ENCODE measurements around the gene SNX18. TPM values are rescaled to one million over a fixed set of nuclear protein-coding genes. Genes with fewer than 3 reads are reported as not detected.
"Not testable (repeated sequence)": the region's sequence is repeated elsewhere in the genome, so short reads cannot be mapped to it uniquely, and the experiment has no call there.

Gene SNX18, protein sequence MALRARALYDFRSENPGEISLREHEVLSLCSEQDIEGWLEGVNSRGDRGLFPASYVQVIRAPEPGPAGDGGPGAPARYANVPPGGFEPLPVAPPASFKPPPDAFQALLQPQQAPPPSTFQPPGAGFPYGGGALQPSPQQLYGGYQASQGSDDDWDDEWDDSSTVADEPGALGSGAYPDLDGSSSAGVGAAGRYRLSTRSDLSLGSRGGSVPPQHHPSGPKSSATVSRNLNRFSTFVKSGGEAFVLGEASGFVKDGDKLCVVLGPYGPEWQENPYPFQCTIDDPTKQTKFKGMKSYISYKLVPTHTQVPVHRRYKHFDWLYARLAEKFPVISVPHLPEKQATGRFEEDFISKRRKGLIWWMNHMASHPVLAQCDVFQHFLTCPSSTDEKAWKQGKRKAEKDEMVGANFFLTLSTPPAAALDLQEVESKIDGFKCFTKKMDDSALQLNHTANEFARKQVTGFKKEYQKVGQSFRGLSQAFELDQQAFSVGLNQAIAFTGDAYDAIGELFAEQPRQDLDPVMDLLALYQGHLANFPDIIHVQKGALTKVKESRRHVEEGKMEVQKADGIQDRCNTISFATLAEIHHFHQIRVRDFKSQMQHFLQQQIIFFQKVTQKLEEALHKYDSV
- total RNA-seq: 83.6 TPM

GRCh38 chr5:54517512-54518145 lies at the start of gene SNX18:
TSS of gene SNX18 (plus strand) at chr5:54517759. CDS start at chr5:54517953, 194 bp downstream.
- Histone ChIP-seq H3K9me3 (ENCODE audit: low read depth, low read length) (no peaks in the 10 kb centered on the region), H3K4me1 (ENCODE audit: insufficient read depth, low read length) (peaks cover 43% of the 10 kb centered on the region), H3K4me3 (ENCODE audit: low read length) (peak within 1 kb of the TSS; percentile 98), H3K27me3 (ENCODE audit: insufficient read depth, low read length) (peaks cover 3% of the 10 kb centered on the region)

- Histone ChIP-seq H3K27me3 (ENCODE audit: insufficient read depth, low read length) (peaks cover 2% of the 10 kb centered on the region), H3K9me3 (ENCODE audit: low read depth, low read length) (no peaks in the 10 kb centered on the region), H3K4me1 (ENCODE audit: insufficient read depth, low read length) (no peaks in the 10 kb centered on the region), H3K4me3 (ENCODE audit: low read length) (no peak overlapping the region)
These were observed 47.9 kb upstream of the SNX18 start for GRCh38 chr5:54469622-54470021.

- Histone ChIP-seq H3K4me1 (ENCODE audit: insufficient read depth, low read length) (no peaks in the 10 kb centered on the region), H3K4me3 (ENCODE audit: low read length) (no peak overlapping the region), H3K27me3 (ENCODE audit: insufficient read depth, low read length) (peaks cover 2% of the 10 kb centered on the region)
These were observed 47.4 kb upstream of the SNX18 start for GRCh38 chr5:54470128-54470527.

GRCh38 chr5:54470677-54471076 lies 46.9 kb upstream of the SNX18 start:
- peaks cover 2% of the 10 kb centered on the region for H3K27me3 ChIP-seq (ENCODE audit: insufficient read depth, low read length)
- no peaks in the 10 kb centered on the region for H3K9me3 ChIP-seq (ENCODE audit: low read depth, low read length)
- H3K4me1 ChIP-seq (ENCODE audit: insufficient read depth, low read length): no peaks in the 10 kb centered on the region
- no peak overlapping the region for H3K4me3 ChIP-seq (ENCODE audit: low read length)

More at GRCh38 chr5:54470128-54470527, 47.4 kb upstream of the SNX18 start:
- H3K9me3 ChIP-seq (ENCODE audit: low read depth, low read length): no peaks in the 10 kb centered on the region

- Histone ChIP-seq H3K27me3 (ENCODE audit: insufficient read depth, low read length) (peaks cover 2% of the 10 kb centered on the region), H3K9me3 (ENCODE audit: low read depth, low read length) (no peaks in the 10 kb centered on the region), H3K4me1 (ENCODE audit: insufficient read depth, low read length) (no peaks in the 10 kb centered on the region), H3K4me3 (ENCODE audit: low read length) (no peak overlapping the region)
These were observed 46.2 kb upstream of the SNX18 start for GRCh38 chr5:54471398-54471797.

- no peaks in the 10 kb centered on the region for H3K4me1 ChIP-seq (ENCODE audit: insufficient read depth, low read length)
- no peak overlapping the region for H3K4me3 ChIP-seq (ENCODE audit: low read length)
- peaks cover 3% of the 10 kb centered on the region for H3K27me3 ChIP-seq (ENCODE audit: insufficient read depth, low read length)
- no peaks in the 10 kb centered on the region for H3K9me3 ChIP-seq (ENCODE audit: low read depth, low read length)
These were observed 40.9 kb upstream of the SNX18 start for GRCh38 chr5:54476682-54477081.

DNA sequence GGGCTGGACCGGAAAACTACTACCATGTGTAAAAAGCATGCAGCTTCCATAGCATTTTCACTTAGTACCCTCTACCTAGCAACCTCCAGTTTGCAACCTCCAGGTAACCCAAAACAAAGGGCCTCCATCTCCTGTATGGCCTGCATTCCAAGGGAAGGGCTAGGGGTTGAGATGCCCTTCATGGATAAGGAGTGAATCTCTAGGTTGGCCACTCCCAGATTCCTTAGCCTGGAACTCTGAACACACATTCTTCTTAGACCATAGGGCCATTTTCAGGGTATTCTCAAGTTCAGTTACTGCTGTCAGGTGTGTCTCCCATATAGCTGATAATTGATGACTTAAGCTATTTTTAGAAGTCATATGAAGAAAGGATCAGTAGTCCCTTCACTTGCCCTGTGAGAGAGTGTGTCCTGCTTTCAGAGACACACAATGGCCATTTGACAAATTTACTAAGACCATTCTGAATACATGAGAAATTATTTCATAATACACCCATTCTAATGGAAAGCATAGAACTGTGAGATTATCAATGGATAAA lies 39.5 kb upstream of the SNX18 start:
- H3K27me3 ChIP-seq (ENCODE audit: insufficient read depth, low read length): peaks cover 3% of the 10 kb centered on the region
- no peaks in the 10 kb centered on the region for H3K4me1 ChIP-seq (ENCODE audit: insufficient read depth, low read length)
- H3K4me3 ChIP-seq (ENCODE audit: low read length): no peak overlapping the region
- no peaks in the 10 kb centered on the region for H3K9me3 ChIP-seq (ENCODE audit: low read depth, low read length)

GRCh38 chr5:54480296-54480695 lies 37.3 kb upstream of the SNX18 start:
- no peaks in the 10 kb centered on the region for H3K9me3 ChIP-seq (ENCODE audit: low read depth, low read length)
- peaks cover 3% of the 10 kb centered on the region for H3K27me3 ChIP-seq (ENCODE audit: insufficient read depth, low read length)
- no peak overlapping the region for H3K4me3 ChIP-seq (ENCODE audit: low read length)
- H3K4me1 ChIP-seq (ENCODE audit: insufficient read depth, low read length): no peaks in the 10 kb centered on the region

DNA sequence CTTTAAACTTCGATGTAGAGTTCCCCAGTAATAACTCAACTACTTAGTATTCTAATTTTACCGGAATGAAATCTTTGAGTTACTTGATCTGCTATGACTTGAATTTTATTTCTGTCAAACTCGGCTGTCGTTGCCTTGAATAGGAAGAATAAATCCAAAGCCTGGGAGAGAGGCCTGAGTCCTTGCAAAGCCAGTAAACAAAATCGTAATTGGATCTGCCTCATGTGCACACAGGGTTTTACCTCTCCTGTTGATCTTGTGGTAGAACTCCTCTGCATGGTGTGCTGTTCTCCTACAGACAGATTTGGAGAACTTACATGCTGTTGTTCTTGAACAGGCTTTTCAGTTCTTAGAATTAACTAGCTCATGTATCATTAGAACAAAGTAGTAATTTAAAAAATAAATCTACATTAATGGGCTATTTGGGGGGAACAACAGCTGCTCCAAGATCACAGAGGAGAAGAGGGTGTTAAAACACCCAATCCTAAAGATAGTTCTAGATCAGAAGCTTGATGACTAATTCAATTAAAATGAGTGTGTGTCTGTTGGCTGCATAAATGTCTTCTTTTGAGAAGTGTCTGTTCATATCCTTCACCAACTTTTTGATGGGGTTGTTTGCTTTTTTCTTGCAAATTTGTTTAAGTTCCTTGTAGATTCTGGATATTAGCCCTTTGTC lies 33.2 kb upstream of the SNX18 start:
- H3K4me3 ChIP-seq (ENCODE audit: low read length): no peak overlapping the region
- H3K4me1 ChIP-seq (ENCODE audit: insufficient read depth, low read length): no peaks in the 10 kb centered on the region
- no peaks in the 10 kb centered on the region for H3K27me3 ChIP-seq (ENCODE audit: insufficient read depth, low read length)
- no peaks in the 10 kb centered on the region for H3K9me3 ChIP-seq (ENCODE audit: low read depth, low read length)

DNA sequence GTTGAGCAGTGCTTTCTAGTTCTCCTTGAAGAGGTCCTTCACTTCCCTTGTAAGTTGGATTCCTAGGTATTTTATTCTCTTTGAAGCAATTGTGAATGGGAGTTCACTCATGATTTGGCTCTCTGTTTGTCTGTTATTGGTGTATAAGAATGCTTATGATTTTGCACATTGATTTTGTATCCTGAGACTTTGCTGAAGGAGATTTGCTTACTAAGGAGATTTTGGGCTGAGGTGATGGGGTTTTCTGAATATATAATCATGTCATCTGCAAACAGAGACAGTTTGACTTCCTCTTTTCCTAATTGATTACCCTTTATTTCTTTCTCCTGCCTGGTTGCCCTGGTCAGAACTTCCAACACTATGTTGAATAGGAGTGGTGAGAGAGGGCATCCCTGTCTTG lies 31.9 kb upstream of the SNX18 start:
- H3K9me3 ChIP-seq (ENCODE audit: low read depth, low read length); H3K4me1 ChIP-seq (ENCODE audit: insufficient read depth, low read length); H3K4me3 ChIP-seq (ENCODE audit: low read length); H3K27me3 ChIP-seq (ENCODE audit: insufficient read depth, low read length): not testable (repeated sequence)

DNA sequence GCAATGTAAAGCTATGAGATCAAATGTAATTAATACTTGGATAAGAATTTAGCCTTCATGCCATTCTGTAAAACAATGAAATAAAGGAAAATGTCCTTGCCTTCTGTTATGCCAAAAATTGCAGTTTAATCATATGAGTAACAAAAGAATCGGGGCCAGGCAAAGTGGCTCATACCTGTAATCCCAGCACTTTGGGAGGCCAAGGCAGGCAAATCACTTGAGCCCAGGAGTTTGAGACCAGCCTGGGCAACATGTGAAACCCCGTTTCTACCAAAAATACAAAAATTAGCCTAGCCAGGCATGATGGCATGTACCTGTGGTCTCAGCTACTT lies 27.9 kb upstream of the SNX18 start:
- H3K4me1 ChIP-seq (ENCODE audit: insufficient read depth, low read length); H3K9me3 ChIP-seq (ENCODE audit: low read depth, low read length); H3K27me3 ChIP-seq (ENCODE audit: insufficient read depth, low read length); H3K4me3 ChIP-seq (ENCODE audit: low read length): not testable (repeated sequence)

DNA sequence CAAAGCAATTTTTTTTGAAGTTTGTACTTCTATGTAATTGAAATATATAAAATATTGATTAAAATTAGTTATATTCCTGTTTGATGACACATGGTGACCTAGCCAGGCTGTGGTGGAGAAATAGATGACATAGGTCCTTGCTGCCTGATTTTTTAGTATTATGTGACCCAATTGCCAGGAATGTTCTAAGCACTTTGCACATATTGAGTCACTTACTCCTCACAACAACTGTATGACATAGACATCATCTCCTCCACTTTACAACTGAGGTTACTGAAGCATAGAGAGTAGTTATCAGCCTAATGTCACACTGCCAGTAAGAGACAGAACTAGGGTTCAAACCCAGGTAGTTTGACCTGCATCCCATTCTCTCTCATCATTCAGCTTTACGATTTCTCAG lies 26.2 kb upstream of the SNX18 start:
- no peaks in the 10 kb centered on the region for H3K4me1 ChIP-seq (ENCODE audit: insufficient read depth, low read length)
- H3K27me3 ChIP-seq (ENCODE audit: insufficient read depth, low read length): no peaks in the 10 kb centered on the region
- no peak overlapping the region for H3K4me3 ChIP-seq (ENCODE audit: low read length)
- H3K9me3 ChIP-seq (ENCODE audit: low read depth, low read length): no peaks in the 10 kb centered on the region

DNA sequence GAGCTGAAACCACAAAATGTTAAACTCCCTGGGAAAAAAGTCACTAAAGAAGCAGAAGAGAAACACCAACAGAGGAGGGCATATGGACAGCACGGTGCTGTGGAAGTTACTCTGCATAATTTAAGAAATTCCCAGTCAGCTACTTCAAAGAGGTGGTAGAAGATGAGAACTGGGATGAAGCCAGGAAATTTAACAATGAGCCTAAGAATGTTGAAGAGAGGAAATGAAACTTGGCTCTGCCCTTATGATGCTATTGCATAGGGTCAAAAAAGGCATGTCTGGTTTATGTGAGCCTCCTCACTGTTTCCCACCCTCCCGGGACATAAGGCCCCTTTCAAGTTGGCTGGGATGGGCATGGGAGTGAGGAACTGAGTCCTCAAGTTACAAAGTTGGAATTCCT lies 25.4 kb upstream of the SNX18 start:
- Histone ChIP-seq H3K9me3 (ENCODE audit: low read depth, low read length) (no peaks in the 10 kb centered on the region), H3K27me3 (ENCODE audit: insufficient read depth, low read length) (no peaks in the 10 kb centered on the region), H3K4me3 (ENCODE audit: low read length) (no peak overlapping the region), H3K4me1 (ENCODE audit: insufficient read depth, low read length) (no peaks in the 10 kb centered on the region)

DNA sequence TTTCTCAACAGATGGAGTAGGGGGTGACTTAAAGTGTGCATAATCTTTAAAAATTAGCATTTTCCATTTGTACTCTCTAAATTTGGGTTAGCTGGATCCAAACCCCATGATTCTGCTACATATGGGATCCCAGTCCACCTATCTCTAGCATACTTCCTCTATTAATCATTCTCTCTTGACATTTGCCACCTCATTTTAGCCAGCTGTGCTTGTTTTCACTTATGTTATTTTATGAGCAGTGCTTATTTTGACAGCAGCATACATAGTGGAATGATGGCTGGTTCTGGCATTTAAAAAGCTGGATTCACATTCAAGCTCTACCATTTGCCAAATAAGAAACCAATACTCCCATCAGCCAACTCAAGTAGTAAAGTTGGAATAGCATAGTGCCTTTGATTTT lies 22.5 kb upstream of the SNX18 start:
- Histone ChIP-seq H3K9me3 (ENCODE audit: low read depth, low read length) (no peaks in the 10 kb centered on the region), H3K4me1 (ENCODE audit: insufficient read depth, low read length) (no peaks in the 10 kb centered on the region), H3K27me3 (ENCODE audit: insufficient read depth, low read length) (no peaks in the 10 kb centered on the region), H3K4me3 (ENCODE audit: low read length) (no peak overlapping the region)

- Histone ChIP-seq H3K27me3 (ENCODE audit: insufficient read depth, low read length) (peaks cover 3% of the 10 kb centered on the region), H3K4me3 (ENCODE audit: low read length) (no peak overlapping the region), H3K9me3 (ENCODE audit: low read depth, low read length) (no peaks in the 10 kb centered on the region), H3K4me1 (ENCODE audit: insufficient read depth, low read length) (peaks cover 15% of the 10 kb centered on the region)
These were observed 3.3 kb upstream of the SNX18 start for GRCh38 chr5:54514291-54514690.

Measured in mononuclear cell (primary cell).